NB4 (cell line): ENCODE measurements around the gene SLC66A2.

Experiments used
- DNase-seq: peaks from one replicate; pipeline ENCODE4 v3.0.0; 2010; ENCODE audit warnings: low read depth
- H3K4me3 ChIP-seq: one replicate; pipeline ENCODE4 v1.5.1; 2011; ENCODE audit warnings: mild to moderate bottlenecking, low read depth, low read length, moderate library complexity
- CTCF ChIP-seq: IDR thresholded peaks from one replicate; pipeline ENCODE4 v1.5.1; 2012; ENCODE audit warnings: low read depth, low read length
- MAX ChIP-seq: IDR thresholded peaks from 2 replicates; pipeline ENCODE4 v1.6.1; 2011; ENCODE audit warnings: low read depth, low read length
- MYC ChIP-seq: IDR thresholded peaks from 2 replicates; pipeline ENCODE4 v1.6.1; 2011; ENCODE audit warnings: low read depth, low read length
- POLR2A ChIP-seq: IDR thresholded peaks from 2 replicates; pipeline ENCODE4 v1.6.1; 2011; ENCODE audit warnings: mild to moderate bottlenecking; ENCODE audit not compliant: insufficient read length; ENCODE audit errors: extremely low read depth

The SLC66A2 gene

GRCh38 chr18:79870301-79871025, 81.0 kb downstream of the SLC66A2 start:
- DNase-seq, result peak; percentile 30
- TF ChIP-seq CTCF (no peak), POLR2A (no peak), MYC (no peak), MAX (no peak)
- no peak overlapping the region for H3K4me3 ChIP-seq

- DNase-seq, result no peak
- no peak for TF ChIP-seq MYC
- no peak for TF ChIP-seq POLR2A
- no peak for TF ChIP-seq MAX
- TF ChIP-seq CTCF, result no peak
- no peak overlapping the region for H3K4me3 ChIP-seq
Measured at GRCh38 chr18:79869591-79870300, 81.7 kb downstream of the SLC66A2 start.

- TF ChIP-seq CTCF, result no peak
- no peak for TF ChIP-seq MYC
- no peak for TF ChIP-seq POLR2A
- TF ChIP-seq MAX, result no peak
- H3K4me3 ChIP-seq, result no peak overlapping the region
- DNase-seq, result no peak
Measured at GRCh38 chr18:79868811-79869541, 82.5 kb downstream of the SLC66A2 start.

- no peak for TF ChIP-seq MYC
- TF ChIP-seq CTCF, result no peak
- no peak for TF ChIP-seq MAX
- TF ChIP-seq POLR2A, result no peak
- no peak overlapping the region for H3K4me3 ChIP-seq
- DNase-seq, result no peak
Measured at GRCh38 chr18:79868168-79868784, 83.2 kb downstream of the SLC66A2 start.

GRCh38 chr18:79867666-79868065, 83.8 kb downstream of the SLC66A2 start:
- H3K4me3 ChIP-seq, result no peak overlapping the region
- no peak for TF ChIP-seq MAX
- no peak for DNase-seq
